Sigmoid colon (tissue), 7 donors: ENCODE results near the gene MYH9. TPM values are rescaled to one million over a fixed set of nuclear protein-coding genes. Genes with fewer than 3 reads are reported as not detected.

Experiments used
- DNase-seq: peaks from one replicate; pipeline ENCODE4 v3.0.0-alpha.2; 2019
- H3K27ac ChIP-seq, 4 donors: fragments of 200-600 bp; sonication (generic); one replicate each; pipeline ENCODE4 v1.5.1; 2016 to 2019; ENCODE audit warnings: mild to moderate bottlenecking in 1 of 4
- H3K27me3 ChIP-seq, 3 donors: fragments of 200-600 bp; sonication (generic); one replicate each; pipeline ENCODE4 v1.5.1; 2019; ENCODE audit warnings: mild to moderate bottlenecking in 1 of 3
- H3K36me3 ChIP-seq, 4 donors: fragments of 200-600 bp; sonication (generic); one replicate each; pipeline ENCODE4 v1.5.1; 2016 to 2019
- H3K4me1 ChIP-seq, 4 donors: fragments of 200-600 bp; sonication (generic); one replicate each; pipeline ENCODE4 v1.5.1; 2017 to 2019
- H3K4me3 ChIP-seq, 4 donors: fragments of 200-600 bp; sonication (generic); one replicate each; pipeline ENCODE4 v1.5.1; 2017 to 2019; ENCODE audit warnings: mild to moderate bottlenecking in 2 of 4, moderate library complexity in 1 of 4
- H3K9me3 ChIP-seq, 4 donors: fragments of 200-600 bp in 3 of 4; sonication (generic) in 3 of 4; one replicate each; pipeline versions ENCODE4 v1.5.1 to v1.6.1; 2013 to 2019
- EP300 ChIP-seq, 4 donors: sonication (generic); formaldehyde crosslinking; IDR thresholded peaks; one replicate each; pipeline ENCODE4 v1.6.1; 2017; ENCODE audit warnings: antibody characterized with exemption in 4 of 4
- POLR2A ChIP-seq, 2 donors: fragments of 450-650 bp; IDR thresholded peaks; one replicate each; pipeline ENCODE4 v1.6.1; 2016; ENCODE audit warnings: antibody characterized with exemption in 2 of 2, mild to moderate bottlenecking in 2 of 2, moderate library complexity in 2 of 2
- POLR2AphosphoS5 ChIP-seq, 4 donors: sonication (generic); formaldehyde crosslinking; IDR thresholded peaks; one replicate each; pipeline ENCODE4 v1.6.1; 2017; ENCODE audit warnings: antibody characterized with exemption in 4 of 4
- WGBS, 2 donors: extraction: QIAGEN DNeasy Blood & Tissue Kit; methylation state at CpG; one replicate each; pipeline ENCODE4 v1.1.7; 2013; 5-methylcytosine and 5-hydroxymethylcytosine counted together
- intact Hi-C: fragments of 100-400 bp; cut with DNase I; formaldehyde crosslinking; loops from one replicate; pipeline ENCODE4 v1.15.1; 2023
- polyA plus RNA-seq, 3 donors: library from polyadenylated mRNA; stranded (reverse); fragments of 200-250 nt; gene quantifications; one replicate each; pipeline ENCODE4 v1.2.3, GENCODE V29; 2013
- total RNA-seq, 4 donors: library from RNA; depleted of rRNA; stranded (reverse); fragments of >200 nt; gene quantifications; one replicate each; pipeline ENCODE4 v1.1.0, GENCODE V29; 2016
- TF ChIP-seq, protein P1 (sequence below), 4 experiments: fragments of 450-650 bp in 3 of 4; fragments of 200-600 bp in 1 of 4; IDR thresholded peaks; one replicate each; pipeline ENCODE4 v1.5.1; 2016 to 2019; ENCODE audit warnings: antibody characterized with exemption in 4 of 4, mild to moderate bottlenecking in 3 of 4, moderate library complexity in 2 of 4
- donor health status: healthy with polysubstance abuse.
- donor health status: Bipolar disorder and iron deficiency.
- donor health status: healthy.

Gene MYH9
- total and polyA plus RNA-seq, 7 donors = 63.7 to 307 (median 182) TPM

DNA sequence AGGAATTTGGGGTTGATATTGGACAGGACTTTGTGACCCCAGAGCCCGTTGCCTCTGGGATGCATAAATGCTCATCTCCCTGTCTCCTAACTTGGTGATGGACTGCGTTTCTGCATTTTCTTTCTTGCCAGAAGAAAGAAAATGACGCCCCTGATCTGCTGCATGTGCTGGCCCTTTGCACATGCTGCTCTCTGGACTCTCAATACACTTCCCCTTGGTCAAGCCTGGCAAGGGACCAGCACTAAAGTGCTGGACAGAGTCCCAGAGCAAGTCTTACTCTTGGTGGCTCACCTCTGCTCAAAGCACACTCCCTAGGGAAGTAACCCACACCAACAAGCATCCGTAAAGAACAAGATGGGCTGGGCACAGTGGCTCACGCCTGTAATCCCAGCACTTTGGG is 40.7 kb downstream of the MYH9 start:
- 57 to 67% methylated on average over 5 of the region's 5 CpGs for WGBS, 2 donors
- H3K4me1 ChIP-seq = peaks cover 0 to 96% (median 94%) of the 10 kb centered on the region in 4 donors

DNA sequence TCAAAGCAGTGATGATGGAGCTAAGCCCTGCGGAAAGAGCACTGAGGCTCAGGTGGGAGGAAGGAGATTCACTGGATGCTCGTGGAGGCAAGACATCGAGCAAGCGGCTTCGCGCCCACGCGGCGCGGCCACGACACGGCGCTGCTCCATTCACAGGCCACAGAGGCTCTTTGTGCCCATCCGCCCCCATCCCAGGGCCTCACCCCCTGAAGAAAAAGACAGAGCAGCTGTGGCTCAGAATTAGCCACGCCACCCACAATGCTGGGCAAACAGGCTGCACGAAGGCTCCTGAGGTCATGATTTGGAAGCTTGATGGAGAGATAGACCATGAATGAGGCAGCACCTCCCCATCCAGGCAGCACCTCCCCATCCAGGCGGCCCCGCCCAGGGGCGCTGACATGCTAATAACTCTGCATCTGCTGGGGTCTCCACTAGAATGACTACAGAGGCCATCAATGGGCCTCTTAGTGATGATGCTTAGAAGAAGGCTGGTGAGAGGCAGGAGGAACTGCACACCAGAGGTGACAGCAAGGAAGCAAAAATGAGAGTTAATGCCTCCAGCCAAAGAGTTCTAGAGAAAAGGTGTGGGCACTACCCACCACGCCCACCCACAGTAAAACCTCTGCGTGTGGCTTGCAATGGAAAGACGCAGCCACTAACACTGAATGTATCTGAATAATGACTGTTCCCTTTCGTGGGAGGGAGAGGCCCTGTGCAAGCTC is 43.5 kb downstream of the MYH9 start:
- TF ChIP-seq, protein P1, sequence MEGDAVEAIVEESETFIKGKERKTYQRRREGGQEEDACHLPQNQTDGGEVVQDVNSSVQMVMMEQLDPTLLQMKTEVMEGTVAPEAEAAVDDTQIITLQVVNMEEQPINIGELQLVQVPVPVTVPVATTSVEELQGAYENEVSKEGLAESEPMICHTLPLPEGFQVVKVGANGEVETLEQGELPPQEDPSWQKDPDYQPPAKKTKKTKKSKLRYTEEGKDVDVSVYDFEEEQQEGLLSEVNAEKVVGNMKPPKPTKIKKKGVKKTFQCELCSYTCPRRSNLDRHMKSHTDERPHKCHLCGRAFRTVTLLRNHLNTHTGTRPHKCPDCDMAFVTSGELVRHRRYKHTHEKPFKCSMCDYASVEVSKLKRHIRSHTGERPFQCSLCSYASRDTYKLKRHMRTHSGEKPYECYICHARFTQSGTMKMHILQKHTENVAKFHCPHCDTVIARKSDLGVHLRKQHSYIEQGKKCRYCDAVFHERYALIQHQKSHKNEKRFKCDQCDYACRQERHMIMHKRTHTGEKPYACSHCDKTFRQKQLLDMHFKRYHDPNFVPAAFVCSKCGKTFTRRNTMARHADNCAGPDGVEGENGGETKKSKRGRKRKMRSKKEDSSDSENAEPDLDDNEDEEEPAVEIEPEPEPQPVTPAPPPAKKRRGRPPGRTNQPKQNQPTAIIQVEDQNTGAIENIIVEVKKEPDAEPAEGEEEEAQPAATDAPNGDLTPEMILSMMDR (IDR thresholded peaks at IDR 0.05) = no peak
- TF ChIP-seq POLR2A (IDR thresholded peaks at IDR 0.05) = no peak
- no peak for TF ChIP-seq POLR2AphosphoS5 (IDR thresholded peaks at IDR 0.05)
- TF ChIP-seq EP300 (IDR thresholded peaks at IDR 0.05) = no peak
- WGBS, 2 donors = 74 to 81% methylated on average over 23 of the region's 23 CpGs
- Histone ChIP-seq H3K4me1 (peaks cover 0 to 96% (median 94%) of the 10 kb centered on the region in 4 donors), H3K9me3 (no peaks in the 10 kb centered on the region), H3K4me3 (no peak overlapping the region), H3K36me3 (peaks cover 7 to 61% (median 37%) of the 10 kb centered on the region in 4 donors), H3K27ac (peak overlapping the region; percentile 96 to 100 (median 99)), H3K27me3 (no peaks in the 10 kb centered on the region)
- intact Hi-C loops = no loop called here
- no peak for DNase-seq

More for the DNA sequence above, 40.7 kb downstream of the MYH9 start:
- no peak for TF ChIP-seq EP300 (IDR thresholded peaks at IDR 0.05)
- TF ChIP-seq, protein P1 (IDR thresholded peaks at IDR 0.05) = no peak
- no peak for TF ChIP-seq POLR2AphosphoS5 (IDR thresholded peaks at IDR 0.05)
- Histone ChIP-seq H3K36me3 (peaks cover 0 to 34% (median 20%) of the 10 kb centered on the region in 4 donors), H3K9me3 (no peaks in the 10 kb centered on the region), H3K4me3 (no peak overlapping the region), H3K27ac (peak overlapping the region; percentile 96 to 100 (median 99)), H3K27me3 (no peaks in the 10 kb centered on the region)
- intact Hi-C loops = no loop called here
- no peak for DNase-seq

DNA sequence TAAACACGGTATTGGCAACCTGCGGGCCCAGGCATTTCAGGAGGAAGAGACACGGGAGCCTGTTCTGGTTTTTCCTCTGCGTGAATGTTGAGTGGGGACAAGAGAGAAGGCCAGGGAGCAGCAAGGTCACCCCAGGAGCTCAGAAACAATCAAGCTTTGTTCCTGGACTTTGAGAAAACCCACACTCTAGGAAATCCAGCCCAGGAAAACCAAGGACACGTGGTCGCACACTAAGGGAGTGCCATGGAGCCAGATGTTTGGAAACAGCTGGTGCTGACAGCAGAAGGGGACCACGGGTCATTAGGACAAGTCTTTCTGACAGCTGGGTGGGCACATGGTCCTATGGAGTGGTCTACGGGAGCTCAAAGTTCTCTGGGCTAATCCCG is 44.1 kb downstream of the MYH9 start:
- TF ChIP-seq EP300 (IDR thresholded peaks at IDR 0.05) (no peak), POLR2AphosphoS5 (IDR thresholded peaks at IDR 0.05) (peak in 1 of 4 donors; percentile 26)
- H3K36me3 ChIP-seq = peaks cover 7 to 67% (median 43%) of the 10 kb centered on the region in 4 donors
- peaks cover 0 to 96% (median 94%) of the 10 kb centered on the region in 4 donors for H3K4me1 ChIP-seq
- no peak overlapping the region for H3K4me3 ChIP-seq
- intact Hi-C loops = no loop called here
- no peaks in the 10 kb centered on the region for H3K9me3 ChIP-seq
- H3K27ac ChIP-seq = peak overlapping the region; percentile 96 to 100 (median 99)
- WGBS, 2 donors = 27 to 57% methylated on average over 9 of the region's 9 CpGs
- no peak for DNase-seq
- no peaks in the 10 kb centered on the region for H3K27me3 ChIP-seq

DNA sequence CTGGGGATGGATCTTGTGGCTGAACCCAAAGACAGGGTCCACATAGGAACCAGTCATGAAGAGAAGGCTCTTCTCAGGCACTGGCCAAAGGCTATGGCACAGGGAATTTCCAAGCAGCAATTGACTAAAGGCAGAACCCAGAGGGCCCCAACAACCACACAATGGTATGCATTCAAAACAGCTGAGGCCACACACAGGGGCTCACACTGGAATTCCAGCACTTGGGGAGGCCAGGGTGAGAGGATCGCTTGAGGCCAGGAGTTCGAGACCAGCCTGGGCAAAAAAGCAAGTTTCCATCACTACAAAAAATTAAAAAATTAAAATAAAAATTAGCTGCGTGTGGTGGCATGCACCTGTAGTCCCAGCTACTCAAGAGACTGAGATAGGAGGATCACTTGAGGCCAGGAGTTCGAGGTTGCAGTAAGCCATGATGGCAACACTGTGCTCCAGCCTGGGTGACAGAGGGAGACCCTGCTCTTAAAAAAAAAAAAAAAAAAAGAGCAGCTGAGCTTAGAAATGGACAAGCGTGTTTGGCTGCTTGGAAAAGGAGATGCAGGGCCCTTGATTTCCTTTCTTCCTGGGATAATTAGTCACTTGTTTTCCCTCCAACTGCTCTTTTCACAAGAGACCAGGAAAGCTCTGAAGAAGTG is 44.6 kb downstream of the MYH9 start:
- Histone ChIP-seq H3K9me3 (no peaks in the 10 kb centered on the region), H3K4me1 (peaks cover 0 to 96% (median 95%) of the 10 kb centered on the region in 4 donors), H3K36me3 (peaks cover 7 to 72% (median 43%) of the 10 kb centered on the region in 4 donors), H3K27me3 (no peaks in the 10 kb centered on the region), H3K4me3 (no peak overlapping the region), H3K27ac (peak overlapping the region; percentile 96 to 100 (median 99))
- TF ChIP-seq, protein P1 (IDR thresholded peaks at IDR 0.05) = no peak
- TF ChIP-seq POLR2AphosphoS5 (IDR thresholded peaks at IDR 0.05) = peak in 1 of 4 donors; percentile 9
- 71 to 83% methylated on average over 5 of the region's 5 CpGs for WGBS, 2 donors
- intact Hi-C loops = no loop called here
- no peak for DNase-seq

DNA sequence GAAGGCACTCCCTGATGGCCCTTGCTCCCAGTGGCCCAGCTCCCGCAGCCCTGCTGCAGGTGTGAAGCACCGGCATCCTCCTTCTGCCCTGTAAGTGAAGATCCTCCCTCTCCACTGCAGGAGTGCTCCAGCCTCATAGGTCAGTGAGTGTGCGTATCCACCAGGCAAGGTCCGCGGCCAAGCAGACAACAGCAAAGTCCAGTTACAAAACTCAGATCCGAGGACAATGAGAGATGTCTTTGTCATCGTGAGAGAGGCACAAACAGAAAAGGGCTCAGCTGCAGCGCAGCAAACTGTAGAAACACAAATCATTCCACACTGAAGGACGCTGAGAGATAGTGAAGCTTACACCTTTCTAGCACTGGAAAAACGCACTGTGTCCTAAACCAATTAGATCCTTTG is 46.1 kb downstream of the MYH9 start:
- intact Hi-C loops = no loop called here
- H3K9me3 ChIP-seq = no peaks in the 10 kb centered on the region
- no peak overlapping the region for H3K4me3 ChIP-seq
- H3K4me1 ChIP-seq = peaks cover 0 to 100% (median 100%) of the 10 kb centered on the region in 4 donors
- no peak for DNase-seq
- no peak for TF ChIP-seq POLR2A (IDR thresholded peaks at IDR 0.05)
- peak in 1 of 4 donors; percentile 10 for TF ChIP-seq POLR2AphosphoS5 (IDR thresholded peaks at IDR 0.05)
- H3K27ac ChIP-seq = peak overlapping the region; percentile 96 to 100 (median 99)
- peaks cover 7 to 75% (median 43%) of the 10 kb centered on the region in 4 donors for H3K36me3 ChIP-seq
- H3K27me3 ChIP-seq = no peaks in the 10 kb centered on the region
- 88 to 89% methylated on average over 10 of the region's 10 CpGs for WGBS, 2 donors
